LNCaP clone FGC (cell line): Measurements from ENCODE around the gene PZP.

ENCODE experiments used
- DNase-seq: peaks from one replicate; pipeline ENCODE4 v3.0.0-alpha.2; 2011; ENCODE audit warnings: low read depth
- H3K4me3 ChIP-seq: 2 replicates; pipeline ENCODE4 v1.5.1; 2011; ENCODE audit warnings: mild to moderate bottlenecking, low read depth, low read length, control low read depth
- CTCF ChIP-seq: IDR thresholded peaks from 2 replicates; pipeline ENCODE4 v1.5.1; 2012; ENCODE audit warnings: mild to moderate bottlenecking; ENCODE audit not compliant: control insufficient read depth, insufficient read depth; ENCODE audit errors: extremely low read depth

PZP gene

GRCh38 chr12:9135903-9136310, 72.3 kb downstream of the PZP start:
- no peak for TF ChIP-seq CTCF
- no peak for DNase-seq
- no peak overlapping the region for H3K4me3 ChIP-seq

- peak; percentile 44 for TF ChIP-seq CTCF
- DNase-seq: no peak
- no peak overlapping the region for H3K4me3 ChIP-seq
Observed at GRCh38 chr12:9134981-9135628, 73.1 kb downstream of the PZP start.

- TF ChIP-seq CTCF: no peak
- no peak for DNase-seq
Observed at GRCh38 chr12:9133216-9133916, 74.8 kb downstream of the PZP start.

GRCh38 chr12:9132008-9132535, 76.1 kb downstream of the PZP start:
- DNase-seq: no peak
- no peak overlapping the region for H3K4me3 ChIP-seq
- no peak for TF ChIP-seq CTCF

More at GRCh38 chr12:9133216-9133916, 74.8 kb downstream of the PZP start:
- H3K4me3 ChIP-seq: no peak overlapping the region

- no peak for DNase-seq
- TF ChIP-seq CTCF: no peak
- H3K4me3 ChIP-seq: no peak overlapping the region
Observed at GRCh38 chr12:9130244-9130643, 78.0 kb downstream of the PZP start.

- DNase-seq: no peak
- H3K4me3 ChIP-seq: no peak overlapping the region
- no peak for TF ChIP-seq CTCF
Observed at GRCh38 chr12:9127936-9128663, 80.1 kb downstream of the PZP start.
